ENCODE data around the gene WDR70.

The WDR70 gene

GRCh38 chr5:37730896-37731455 is 351.9 kb downstream of the WDR70 start:
- DNase-seq = no peak

GRCh38 chr5:37734114-37734513 is 355.0 kb downstream of the WDR70 start:
- DNase-seq = no peak

GRCh38 chr5:37735649-37736347 is 356.7 kb downstream of the WDR70 start:
- no peak for DNase-seq

- no peak for DNase-seq
These were observed 357.3 kb downstream of the WDR70 start for GRCh38 chr5:37736397-37736796.

GRCh38 chr5:37737326-37738056 is 358.4 kb downstream of the WDR70 start:
- no peak for DNase-seq

GRCh38 chr5:37738057-37738691 is 359.1 kb downstream of the WDR70 start:
- DNase-seq = peak; percentile 90

- DNase-seq = no peak
These were observed 359.9 kb downstream of the WDR70 start for GRCh38 chr5:37738865-37739488.

DNA sequence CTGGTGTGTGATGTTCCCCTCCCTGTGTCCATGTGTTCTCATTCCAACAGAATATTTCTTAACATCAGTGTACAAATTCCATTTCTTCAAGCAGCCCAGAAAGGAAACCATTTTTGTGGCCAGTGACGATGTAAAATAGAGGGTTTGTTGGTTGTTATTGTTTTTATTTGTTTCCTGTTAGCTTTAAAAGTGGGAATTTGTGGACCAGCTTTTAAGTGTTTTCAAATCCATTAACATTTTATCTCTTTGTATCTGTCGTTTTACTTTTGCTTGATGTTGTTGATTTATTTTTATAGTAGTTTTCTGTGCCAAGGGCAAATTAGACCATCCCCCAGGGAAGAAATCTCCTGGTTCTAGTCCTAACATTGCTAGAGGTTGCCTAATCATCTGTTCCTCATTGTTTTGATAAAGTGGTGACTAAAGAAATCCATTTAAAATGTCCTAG is 360.7 kb downstream of the WDR70 start:
- DNase-seq = no peak

- no peak for DNase-seq
These were observed 361.4 kb downstream of the WDR70 start for GRCh38 chr5:37740331-37741066.

- peak; percentile 68 for DNase-seq
These were observed 363.0 kb downstream of the WDR70 start for GRCh38 chr5:37742111-37742510.

GRCh38 chr5:37751227-37751626 is 372.1 kb downstream of the WDR70 start:
- DNase-seq = no peak

- DNase-seq = no peak
These were observed 375.9 kb downstream of the WDR70 start for GRCh38 chr5:37754976-37755375.

DNA sequence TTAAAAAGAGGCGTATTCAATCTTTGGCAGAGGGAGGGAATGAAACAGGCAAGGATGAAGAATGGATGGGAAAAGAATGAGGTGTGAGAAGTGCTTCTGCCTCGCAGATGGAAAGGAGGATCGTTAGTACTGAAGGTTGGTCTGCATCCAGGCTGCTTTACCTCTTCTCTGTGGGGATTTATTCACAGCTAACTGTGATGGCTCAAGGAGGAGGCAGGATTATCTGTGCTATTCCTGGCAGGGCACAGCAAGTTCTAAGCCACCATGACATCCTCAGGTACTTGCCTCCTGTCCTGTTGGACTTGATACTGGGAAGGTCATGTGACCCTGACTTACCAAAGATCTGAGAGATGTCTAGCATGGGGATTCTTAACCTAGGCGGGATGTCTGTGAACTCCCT is 376.5 kb downstream of the WDR70 start:
- DNase-seq = no peak

DNA sequence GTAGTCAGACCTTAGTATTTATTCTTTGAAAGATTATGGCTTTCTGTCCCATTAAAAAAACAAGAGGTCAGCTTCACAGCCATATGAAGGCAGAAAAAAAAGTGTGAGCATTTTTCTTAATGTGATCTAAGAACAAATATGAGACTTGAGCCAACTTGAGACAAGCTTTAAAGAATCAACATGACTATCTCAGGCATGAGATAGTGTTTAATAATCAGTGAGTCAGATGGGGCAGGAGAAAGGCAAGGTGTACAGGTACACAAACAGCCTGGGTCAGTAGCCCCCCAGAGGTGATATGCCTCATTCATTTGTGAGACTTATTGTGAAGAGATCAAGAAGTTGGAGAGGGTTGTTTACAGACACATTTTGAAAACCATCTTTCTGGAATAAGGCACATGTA is 377.1 kb downstream of the WDR70 start:
- DNase-seq = no peak

- DNase-seq = peak; percentile 16
These were observed 379.0 kb downstream of the WDR70 start for GRCh38 chr5:37757980-37758582.

DNA sequence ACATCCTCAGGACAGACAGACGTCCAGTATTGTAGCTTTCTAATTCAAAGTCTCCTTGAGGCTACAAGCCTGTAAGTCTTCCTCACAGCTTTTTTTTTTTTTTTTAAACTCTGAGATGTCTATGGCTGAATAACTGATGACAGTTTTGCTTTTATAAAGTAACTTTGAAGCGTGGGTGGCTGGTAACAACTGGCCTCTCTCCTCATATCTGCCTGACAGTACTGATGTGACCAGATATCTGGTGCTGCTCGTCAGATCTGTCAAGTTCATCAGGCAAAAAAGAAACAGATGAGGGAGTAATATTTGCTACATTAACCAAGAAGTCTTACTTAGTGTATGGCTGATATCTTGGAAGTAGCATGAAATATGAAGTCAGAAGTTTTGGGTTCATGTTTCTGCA is 388.1 kb downstream of the WDR70 start:
- DNase-seq = no peak

DNA sequence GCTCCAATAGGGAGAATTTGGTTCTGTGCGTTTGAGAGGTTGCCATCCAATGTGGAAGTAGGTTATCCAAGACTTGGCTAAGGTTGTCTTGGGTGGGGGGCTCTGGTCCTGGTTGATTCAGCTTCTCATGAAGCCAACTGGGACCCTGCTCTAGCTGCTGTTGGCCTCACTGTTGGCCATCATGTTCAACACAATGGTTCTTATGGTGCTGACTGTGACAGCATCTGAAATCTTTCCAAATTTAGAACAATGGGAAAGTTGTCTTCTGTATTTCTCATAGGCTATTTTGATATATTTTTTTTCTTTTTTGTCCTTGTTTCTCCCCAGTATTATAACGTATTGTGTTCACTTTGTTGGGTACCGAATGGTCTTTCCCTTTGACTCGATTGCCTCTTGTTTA is 388.8 kb downstream of the WDR70 start:
- no peak for DNase-seq

GRCh38 chr5:37768371-37768770 is 389.3 kb downstream of the WDR70 start:
- no peak for DNase-seq

DNA sequence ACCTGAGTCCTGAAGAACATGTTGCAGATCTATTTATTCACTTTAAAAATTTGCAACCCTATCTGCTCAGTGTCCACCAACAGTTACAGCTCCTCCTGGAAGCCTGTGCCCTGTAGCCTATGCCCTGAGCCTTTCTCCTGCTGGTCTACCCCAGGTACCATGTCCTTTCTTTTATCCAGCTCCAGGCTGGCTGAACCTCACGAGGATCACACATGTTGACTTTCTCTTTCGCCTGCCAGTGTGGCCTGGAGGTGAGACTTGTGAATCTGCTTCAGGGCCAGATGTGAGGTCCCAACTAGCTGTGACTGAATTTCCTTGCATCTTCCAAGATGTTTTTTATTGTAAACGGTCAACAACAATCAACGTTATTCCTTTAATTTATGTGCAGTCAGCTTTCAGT is 390.0 kb downstream of the WDR70 start:
- no peak for DNase-seq

DNA sequence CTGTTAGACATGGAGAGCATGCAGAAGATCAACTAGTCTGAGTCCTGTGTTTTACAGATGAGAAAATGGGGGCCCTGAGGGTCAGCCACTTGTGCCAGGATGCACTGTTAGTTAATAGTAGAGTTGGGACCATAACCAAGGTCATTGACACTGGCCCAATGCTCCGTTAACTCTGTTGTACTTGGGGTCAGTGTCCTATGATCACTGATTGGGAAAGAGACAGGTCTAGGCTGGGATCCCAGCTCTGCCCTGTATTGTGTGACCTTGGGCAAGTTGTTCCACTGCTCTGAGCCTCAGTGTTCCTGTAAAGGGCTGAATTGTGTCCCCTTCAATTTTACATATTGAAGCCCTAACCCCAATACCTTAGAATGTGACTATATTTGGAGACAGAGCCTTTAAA is 390.7 kb downstream of the WDR70 start:
- no peak for DNase-seq

- DNase-seq = no peak
These were observed 391.7 kb downstream of the WDR70 start for GRCh38 chr5:37770786-37771185.

DNA sequence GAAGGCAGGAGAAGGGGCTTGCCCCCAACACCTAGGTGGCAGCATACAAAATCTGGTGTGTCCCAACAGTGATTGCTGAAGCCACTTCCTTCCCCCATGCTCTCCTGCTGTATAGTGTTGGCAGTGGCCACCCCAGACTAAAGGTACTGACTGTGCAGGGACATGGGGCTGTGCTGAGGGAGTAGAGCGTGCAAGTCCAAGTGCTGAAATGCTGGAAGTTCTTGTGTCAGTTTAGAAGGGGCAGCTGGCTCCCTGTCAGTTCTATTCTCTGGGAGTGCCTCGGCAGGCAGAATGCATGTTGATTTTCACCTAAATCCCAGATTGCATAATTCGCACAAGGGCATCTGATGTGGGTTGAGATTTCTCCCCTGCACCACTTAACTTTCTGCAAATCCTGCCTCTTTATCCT is 392.1 kb downstream of the WDR70 start:
- DNase-seq = no peak

All from hematopoietic multipotent progenitor cell treated with erythropoietin and hydrocortisone succinate and interleukin-3 and kit ligand, for 6 days (in vitro differentiated cells).